ENCODE measurements around the gene LPAR1.

Gene LPAR1

DNA sequence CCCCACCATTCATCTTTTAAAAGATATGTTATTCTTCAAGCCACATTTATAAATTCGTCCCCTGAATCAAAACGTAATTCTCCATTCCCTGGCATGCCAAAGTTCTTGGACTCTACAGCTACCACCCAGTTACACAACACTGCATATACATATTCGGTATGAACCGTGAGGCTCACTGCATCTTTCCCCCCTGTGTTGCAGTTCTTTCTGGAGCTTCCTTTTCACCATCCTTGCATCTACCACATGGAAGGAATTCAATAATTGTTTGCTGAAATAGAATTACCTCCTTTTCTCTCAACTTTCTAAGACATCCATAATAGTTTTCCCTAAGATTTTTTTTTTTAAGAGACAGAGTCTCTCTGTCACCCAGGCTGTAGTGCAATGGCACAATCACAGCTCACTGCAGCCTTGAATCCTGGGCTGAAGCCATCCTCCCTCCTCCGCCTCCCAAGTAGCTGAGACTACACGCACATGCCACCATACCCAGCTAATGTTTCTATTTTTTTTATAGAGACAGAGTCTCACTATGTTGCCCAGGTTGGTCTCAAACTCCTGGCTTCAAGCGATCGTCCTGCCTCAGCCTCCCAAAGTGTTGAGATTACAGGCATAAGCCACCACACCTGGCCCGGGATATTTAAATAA, 3.3 kb downstream of the LPAR1 start:
- Mint-ChIP-seq H3K4me1 (ENCODE audit: low read depth in 2 of 2) (peaks cover 4 to 6% of the 10 kb centered on the region in 2 donors), H3K27ac (no peak overlapping the region), H3K27me3 (peaks cover 21 to 51% of the 10 kb centered on the region in 2 donors), H3K9me3 (peaks cover 0 to 2% of the 10 kb centered on the region in 2 donors), H3K4me3 (no peak overlapping the region), H3K36me3 (ENCODE audit: insufficient read depth) (no peaks in the 10 kb centered on the region)
- DNase-seq (no peak), ATAC-seq (replicated peaks) (no peak)

DNA sequence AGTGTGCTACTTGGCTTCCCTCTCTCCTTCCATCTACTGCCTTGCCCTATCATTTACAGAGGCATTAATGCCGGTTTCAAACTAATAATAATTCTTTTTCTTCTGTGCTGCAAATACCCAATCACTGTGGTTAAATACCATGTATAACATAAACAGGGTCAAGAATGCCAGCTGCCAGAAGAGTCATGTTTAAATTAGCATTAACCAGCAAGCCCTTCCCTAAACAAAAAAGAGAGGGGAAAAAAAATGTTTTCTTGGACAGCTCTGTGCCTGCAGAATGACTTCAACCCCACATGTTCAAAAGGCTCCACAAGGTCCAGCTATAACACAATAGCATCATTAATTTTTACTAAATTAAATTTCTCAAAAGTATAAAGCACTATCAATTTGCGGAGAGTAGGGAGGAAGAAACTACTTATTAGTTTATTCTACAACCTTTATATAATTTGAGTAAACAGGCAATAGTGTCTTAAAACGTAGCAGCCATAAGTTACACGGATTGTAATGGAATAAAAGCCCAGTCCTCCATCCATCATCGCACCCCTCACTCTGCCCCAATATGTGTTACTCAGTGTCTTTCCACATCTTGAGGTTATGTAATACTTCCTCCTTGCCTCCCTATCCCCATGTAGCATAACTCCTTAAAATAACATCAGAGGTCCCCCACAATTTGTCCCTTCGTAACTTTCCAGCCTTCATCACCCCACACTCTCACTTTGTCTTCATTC, 3.9 kb downstream of the LPAR1 start:
- ATAC-seq (replicated peaks), result no peak
- no peak for DNase-seq
- H3K9me3 Mint-ChIP-seq, result peaks cover 0 to 2% of the 10 kb centered on the region in 2 donors
- peaks cover 4 to 6% of the 10 kb centered on the region in 2 donors for H3K4me1 Mint-ChIP-seq (ENCODE audit: low read depth in 2 of 2)
- no peaks in the 10 kb centered on the region for H3K36me3 Mint-ChIP-seq (ENCODE audit: insufficient read depth)
- H3K4me3 Mint-ChIP-seq, result no peak overlapping the region
- peaks cover 21 to 49% of the 10 kb centered on the region in 2 donors for H3K27me3 Mint-ChIP-seq
- H3K27ac Mint-ChIP-seq, result no peak overlapping the region

DNA sequence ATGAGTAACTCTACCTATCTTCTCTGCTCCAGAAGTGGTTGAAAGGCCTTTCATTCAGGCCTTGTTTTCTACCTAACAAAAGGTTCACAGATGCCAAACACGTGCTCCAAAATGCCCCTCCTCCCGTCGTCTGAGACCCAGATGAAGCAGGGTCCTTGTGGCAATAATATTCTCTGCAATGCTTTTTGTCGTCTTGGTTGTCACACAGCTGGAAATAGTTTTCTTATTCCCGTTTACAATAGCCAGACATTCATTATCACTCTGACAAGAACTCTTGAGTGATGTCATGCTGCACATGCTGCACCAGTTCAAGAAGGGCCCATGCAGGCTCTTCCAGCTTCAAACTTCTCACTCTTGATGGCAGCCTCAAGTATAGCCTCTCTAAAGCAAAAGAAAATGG, 7.8 kb downstream of the LPAR1 start:
- Mint-ChIP-seq H3K27me3 (peaks cover 0 to 18% of the 10 kb centered on the region in 2 donors), H3K4me3 (no peak overlapping the region), H3K27ac (no peak overlapping the region), H3K4me1 (ENCODE audit: low read depth in 2 of 2) (no peaks in the 10 kb centered on the region), H3K36me3 (ENCODE audit: insufficient read depth) (peaks cover 2% of the 10 kb centered on the region), H3K9me3 (no peaks in the 10 kb centered on the region)
- DNase-seq, result no peak
- ATAC-seq (replicated peaks), result no peak

DNA sequence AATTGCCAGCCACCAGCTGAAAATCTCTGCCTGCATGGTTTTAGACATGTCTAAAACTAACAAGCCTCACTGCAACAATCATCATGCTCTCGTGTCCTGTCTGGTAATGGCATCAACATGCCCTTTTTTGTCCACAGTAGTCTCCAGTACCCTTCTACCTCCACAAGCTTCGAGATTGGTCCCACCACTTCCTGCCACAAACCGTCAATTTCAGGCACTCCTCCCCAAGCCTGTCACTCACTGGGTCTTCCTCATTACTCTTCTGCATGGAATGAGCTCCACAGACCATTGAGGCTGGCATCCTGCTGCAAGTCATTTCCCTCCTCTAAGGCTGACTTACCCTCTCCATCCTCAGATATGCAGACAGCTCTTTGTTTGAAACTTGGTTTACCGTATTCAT, 9.0 kb downstream of the LPAR1 start:
- Mint-ChIP-seq H3K9me3 (no peaks in the 10 kb centered on the region), H3K4me1 (ENCODE audit: low read depth in 2 of 2) (no peaks in the 10 kb centered on the region), H3K27me3 (peaks cover 0 to 6% of the 10 kb centered on the region in 2 donors), H3K27ac (no peak overlapping the region), H3K36me3 (ENCODE audit: insufficient read depth) (peaks cover 2% of the 10 kb centered on the region), H3K4me3 (no peak overlapping the region)
- DNase-seq (no peak), ATAC-seq (replicated peaks) (no peak)

DNA sequence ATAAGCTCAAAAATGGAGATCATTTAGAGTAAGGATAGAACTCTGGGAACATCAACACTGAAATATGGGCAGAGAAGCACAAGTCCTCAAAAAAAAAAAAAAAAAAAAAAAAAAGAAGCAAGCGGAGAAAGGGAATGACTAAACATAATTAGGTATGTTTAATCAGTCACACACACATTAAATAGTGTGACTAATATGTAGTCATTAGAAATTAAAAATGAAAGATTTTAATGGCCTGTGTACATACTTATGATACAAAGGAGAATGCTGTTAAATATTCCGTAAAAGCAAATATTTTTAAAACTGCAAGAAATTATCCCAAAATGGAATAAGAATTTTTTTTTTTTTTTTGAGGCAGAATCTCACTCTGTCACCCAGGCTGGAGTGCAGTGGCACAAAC, 10.5 kb downstream of the LPAR1 start:
- peaks cover 4 to 8% of the 10 kb centered on the region in 2 donors for H3K9me3 Mint-ChIP-seq
- H3K27ac Mint-ChIP-seq, result no peak overlapping the region
- ATAC-seq (replicated peaks) (no peak), DNase-seq (no peak)
- no peak overlapping the region for H3K4me3 Mint-ChIP-seq
- H3K36me3 Mint-ChIP-seq (ENCODE audit: insufficient read depth), result peaks cover 2% of the 10 kb centered on the region
- H3K27me3 Mint-ChIP-seq, result no peaks in the 10 kb centered on the region
- no peaks in the 10 kb centered on the region for H3K4me1 Mint-ChIP-seq (ENCODE audit: low read depth in 2 of 2)

DNA sequence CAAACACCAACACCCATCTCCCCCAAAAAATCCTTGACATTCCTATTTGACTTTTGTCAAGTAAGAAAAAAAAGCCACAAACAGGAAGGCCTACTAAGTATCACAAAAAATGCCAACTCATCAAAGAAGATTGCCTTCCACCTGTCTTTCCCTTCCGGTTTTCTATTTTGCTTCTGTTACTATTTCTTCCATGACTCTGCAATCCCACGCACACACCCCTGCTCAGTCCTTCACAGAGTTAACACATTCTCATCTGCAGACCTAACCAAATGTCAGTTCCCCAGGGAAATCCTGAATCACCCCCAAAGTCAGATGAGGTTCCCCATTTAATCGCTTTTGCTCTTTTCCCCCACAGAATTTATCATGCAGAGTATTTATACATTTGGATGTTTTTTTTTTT, 15.1 kb downstream of the LPAR1 start:
- Mint-ChIP-seq H3K36me3 (ENCODE audit: insufficient read depth) (peaks cover 2% of the 10 kb centered on the region), H3K27ac (no peak overlapping the region), H3K27me3 (no peaks in the 10 kb centered on the region), H3K9me3 (peaks cover 4 to 8% of the 10 kb centered on the region in 2 donors), H3K4me3 (no peak overlapping the region), H3K4me1 (ENCODE audit: low read depth in 2 of 2) (no peaks in the 10 kb centered on the region)
- DNase-seq, result no peak
- ATAC-seq (replicated peaks), result no peak

DNA sequence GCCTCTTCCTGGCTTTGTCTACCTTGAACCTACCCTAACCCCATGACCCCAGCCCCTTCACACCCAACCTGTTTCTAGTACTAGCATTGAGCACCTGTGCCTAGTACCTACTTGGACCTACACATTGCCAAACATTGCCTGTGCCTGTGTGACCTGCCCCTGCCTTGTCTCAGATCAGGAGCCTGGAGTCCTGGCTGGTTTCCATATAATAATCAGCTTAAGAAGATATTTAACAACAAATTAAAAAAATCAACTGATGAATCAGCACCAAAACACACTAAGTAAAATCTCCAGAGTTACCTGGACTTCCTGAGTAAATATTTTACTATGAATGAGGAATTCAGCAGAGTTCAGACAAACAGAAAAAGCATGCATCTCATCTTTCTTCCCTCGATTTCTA, 17.7 kb downstream of the LPAR1 start:
- no peak for DNase-seq
- no peak for ATAC-seq (replicated peaks)
- Mint-ChIP-seq H3K4me3 (no peak overlapping the region), H3K36me3 (ENCODE audit: insufficient read depth) (no peaks in the 10 kb centered on the region), H3K4me1 (ENCODE audit: low read depth in 2 of 2) (no peaks in the 10 kb centered on the region), H3K9me3 (peaks cover 4 to 8% of the 10 kb centered on the region in 2 donors), H3K27me3 (no peaks in the 10 kb centered on the region), H3K27ac (no peak overlapping the region)

DNA sequence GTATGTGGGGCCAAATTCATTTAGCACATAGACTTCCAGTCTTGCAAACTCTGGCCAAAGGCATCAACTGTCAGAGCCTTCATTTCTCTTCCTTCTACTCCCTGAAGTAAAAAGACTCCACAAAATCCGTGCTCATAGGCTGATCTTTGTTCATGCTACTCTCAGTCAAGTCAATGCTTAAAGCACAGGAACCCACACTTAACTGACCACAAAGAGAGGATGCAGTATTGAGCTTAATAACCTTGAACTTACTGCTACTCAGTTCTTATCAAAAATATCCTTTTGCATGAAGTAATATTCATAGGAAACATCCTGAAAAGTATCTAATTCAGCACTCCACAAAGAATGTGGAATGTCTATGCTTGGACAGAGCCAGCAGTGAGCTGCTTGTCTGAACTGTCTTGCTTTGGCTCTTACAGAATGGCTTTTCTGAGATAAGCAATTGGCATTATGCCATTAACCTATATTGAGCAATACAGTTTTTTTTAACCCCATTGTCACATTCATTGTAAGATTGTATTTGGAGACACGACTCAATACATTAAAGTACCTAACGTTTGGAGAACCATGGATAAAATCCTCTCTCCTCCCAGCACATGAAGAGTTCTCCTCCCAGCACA, 21.7 kb downstream of the LPAR1 start:
- no peak overlapping the region for H3K4me3 Mint-ChIP-seq
- no peaks in the 10 kb centered on the region for H3K4me1 Mint-ChIP-seq (ENCODE audit: low read depth in 2 of 2)
- no peak overlapping the region for H3K27ac Mint-ChIP-seq
- H3K36me3 Mint-ChIP-seq (ENCODE audit: insufficient read depth), result no peaks in the 10 kb centered on the region
- H3K27me3 Mint-ChIP-seq, result no peaks in the 10 kb centered on the region
- no peak for ATAC-seq (replicated peaks)
- H3K9me3 Mint-ChIP-seq, result peaks cover 0 to 3% of the 10 kb centered on the region in 2 donors
- DNase-seq, result no peak

DNA sequence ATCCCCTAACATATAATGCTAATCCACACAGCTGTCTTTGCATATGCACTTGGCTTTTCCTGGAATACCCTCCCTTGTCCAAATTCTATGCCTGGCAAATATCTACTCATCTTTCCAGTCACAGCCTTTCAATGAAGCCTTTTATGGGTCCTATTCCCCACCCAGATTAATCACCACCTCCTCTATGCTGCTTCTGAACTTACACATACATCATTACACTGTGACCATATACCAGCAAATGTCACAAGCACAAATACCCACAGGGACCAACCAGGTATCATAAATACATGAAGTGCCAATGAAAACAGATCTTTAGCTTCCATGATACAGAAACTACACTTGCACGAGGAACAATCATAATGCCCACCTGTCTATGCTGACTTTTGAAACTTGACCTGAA, 22.3 kb downstream of the LPAR1 start:
- H3K27ac Mint-ChIP-seq, result no peak overlapping the region

DNA sequence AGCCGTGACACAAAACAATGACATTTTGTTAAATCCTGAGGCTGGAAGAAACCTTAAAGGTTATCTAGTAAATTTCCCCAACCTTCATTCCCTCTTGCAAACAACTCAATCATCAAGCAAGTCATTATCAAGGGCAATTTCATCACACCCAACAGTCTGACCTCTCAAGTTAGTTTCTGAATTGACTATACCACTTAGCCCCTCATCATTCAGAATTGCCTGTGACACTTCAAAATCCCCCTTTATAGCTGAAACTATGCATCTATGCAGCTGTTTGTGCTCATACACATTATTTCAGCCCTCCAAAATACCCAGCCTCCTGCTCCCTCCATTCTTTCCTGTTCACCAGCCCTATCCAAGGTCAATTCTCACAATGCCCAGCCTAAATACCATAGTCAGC, 24.6 kb downstream of the LPAR1 start:
- Mint-ChIP-seq H3K36me3 (ENCODE audit: insufficient read depth) (no peaks in the 10 kb centered on the region), H3K4me3 (no peak overlapping the region), H3K4me1 (ENCODE audit: low read depth in 2 of 2) (no peaks in the 10 kb centered on the region), H3K27ac (no peak overlapping the region), H3K27me3 (no peaks in the 10 kb centered on the region), H3K9me3 (peaks cover 0 to 3% of the 10 kb centered on the region in 2 donors)
- DNase-seq (no peak), ATAC-seq (replicated peaks) (no peak)

More for the DNA sequence above, 22.3 kb downstream of the LPAR1 start:
- no peak overlapping the region for H3K4me3 Mint-ChIP-seq
- no peaks in the 10 kb centered on the region for H3K36me3 Mint-ChIP-seq (ENCODE audit: insufficient read depth)
- H3K9me3 Mint-ChIP-seq, result peaks cover 0 to 3% of the 10 kb centered on the region in 2 donors
- no peak for DNase-seq
- H3K4me1 Mint-ChIP-seq (ENCODE audit: low read depth in 2 of 2), result no peaks in the 10 kb centered on the region
- ATAC-seq (replicated peaks), result no peak
- no peaks in the 10 kb centered on the region for H3K27me3 Mint-ChIP-seq

DNA sequence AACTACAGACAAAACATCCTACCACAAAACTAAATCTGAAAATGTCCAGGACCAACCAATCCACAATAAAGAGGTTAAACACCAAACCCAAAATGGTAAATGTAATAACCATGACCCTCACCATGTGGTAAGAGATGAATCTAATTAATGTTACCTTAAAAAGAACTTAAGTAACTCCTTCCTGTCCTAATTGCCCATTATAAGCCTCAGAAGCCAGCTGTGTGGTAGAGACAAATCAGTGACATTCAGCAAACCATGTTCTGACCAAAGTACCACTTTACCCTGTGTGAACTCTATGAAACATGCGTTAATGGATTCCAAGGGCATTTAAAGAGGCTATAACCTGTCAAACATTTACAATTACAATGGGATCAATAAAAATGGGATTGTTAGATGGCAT, 25.0 kb downstream of the LPAR1 start:
- Mint-ChIP-seq H3K4me3 (no peak overlapping the region), H3K27ac (no peak overlapping the region), H3K27me3 (no peaks in the 10 kb centered on the region), H3K4me1 (ENCODE audit: low read depth in 2 of 2) (no peaks in the 10 kb centered on the region), H3K9me3 (peaks cover 0 to 3% of the 10 kb centered on the region in 2 donors), H3K36me3 (ENCODE audit: insufficient read depth) (no peaks in the 10 kb centered on the region)
- no peak for ATAC-seq (replicated peaks)
- DNase-seq, result no peak

DNA sequence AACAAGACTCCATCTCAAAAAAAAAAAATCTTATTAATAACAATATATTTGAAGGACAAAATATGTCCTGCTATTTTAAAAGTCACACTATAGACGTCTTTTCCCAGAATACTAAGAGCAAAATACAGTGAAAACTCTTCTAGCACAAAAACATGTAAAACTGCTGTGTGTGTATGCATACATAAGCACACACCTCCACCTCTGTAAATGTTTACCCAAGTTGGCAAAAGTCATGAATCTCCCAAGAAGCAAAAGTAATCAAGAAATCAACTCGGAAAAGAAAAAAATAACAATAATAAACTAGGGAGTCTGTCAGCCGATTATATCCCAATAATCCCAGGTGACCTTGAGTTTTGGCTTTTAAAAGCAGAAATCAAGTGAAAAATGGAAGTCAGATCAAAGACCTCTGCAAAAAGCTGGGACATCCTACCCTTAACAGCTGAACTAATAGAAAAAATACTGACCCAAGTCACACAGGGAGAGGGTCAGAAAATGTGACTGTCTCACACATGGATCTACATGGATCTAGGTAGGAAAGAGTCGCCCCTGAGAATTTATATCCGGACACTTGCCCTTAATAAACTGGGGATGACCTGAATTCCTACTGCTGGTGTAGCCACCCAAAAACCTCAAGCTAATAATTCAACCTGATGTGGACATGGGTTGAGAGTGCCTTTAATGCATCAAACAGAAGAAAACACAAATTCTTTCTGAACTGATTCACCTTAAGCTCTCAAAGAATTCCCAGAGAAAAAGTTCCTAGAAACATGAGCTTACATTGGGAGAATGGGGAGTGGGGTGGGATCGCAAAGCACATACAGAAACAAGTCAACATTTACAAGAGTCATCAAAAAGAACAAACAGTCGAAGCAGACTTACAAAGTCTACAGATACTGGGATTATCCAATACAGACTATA, 29.9 kb downstream of the LPAR1 start:
- no peaks in the 10 kb centered on the region for H3K36me3 Mint-ChIP-seq (ENCODE audit: insufficient read depth)
- DNase-seq, result no peak
- ATAC-seq (replicated peaks), result no peak
- no peak overlapping the region for H3K27ac Mint-ChIP-seq
- H3K27me3 Mint-ChIP-seq, result no peaks in the 10 kb centered on the region
- H3K4me1 Mint-ChIP-seq (ENCODE audit: low read depth in 2 of 2), result no peaks in the 10 kb centered on the region
- peaks cover 16 to 18% of the 10 kb centered on the region in 2 donors for H3K9me3 Mint-ChIP-seq
- H3K4me3 Mint-ChIP-seq, result no peak overlapping the region

DNA sequence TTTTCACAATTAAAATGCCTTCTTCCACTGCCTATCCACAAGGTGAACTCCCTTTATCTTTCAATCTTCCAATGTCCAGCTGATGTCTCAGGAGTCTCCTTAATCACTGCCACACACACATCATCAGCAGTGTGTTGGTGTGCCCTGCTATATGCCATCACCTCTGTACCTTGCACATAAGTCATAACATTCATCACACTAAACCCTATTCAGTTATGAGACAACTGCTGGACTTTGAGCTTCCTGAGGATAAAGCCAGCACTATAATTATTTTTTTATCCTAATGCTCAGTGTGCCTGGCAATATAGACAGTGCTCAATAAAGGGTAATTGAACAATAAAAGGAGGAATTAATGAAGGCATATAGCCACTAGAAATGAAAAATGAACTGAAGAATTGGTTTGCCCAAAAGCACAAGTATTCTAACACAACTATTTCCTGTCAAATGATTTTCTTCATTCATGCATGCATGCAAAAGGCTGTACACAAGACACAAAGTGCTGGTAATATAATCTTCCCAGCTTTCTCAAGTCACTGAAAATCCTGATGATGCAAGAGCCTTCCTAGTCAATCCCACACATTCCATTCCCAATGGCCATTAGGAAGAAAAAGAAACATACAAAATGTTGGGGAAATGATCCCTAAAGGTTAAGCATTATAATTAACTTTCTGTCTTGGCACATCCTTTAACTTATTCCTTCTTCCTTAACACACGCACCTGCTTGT, 32.4 kb downstream of the LPAR1 start:
- ATAC-seq (replicated peaks) (no peak), DNase-seq (no peak)
- Mint-ChIP-seq H3K36me3 (ENCODE audit: insufficient read depth) (no peaks in the 10 kb centered on the region), H3K4me3 (no peak overlapping the region), H3K4me1 (ENCODE audit: low read depth in 2 of 2) (no peaks in the 10 kb centered on the region), H3K9me3 (peaks cover 13 to 19% of the 10 kb centered on the region in 2 donors), H3K27me3 (no peaks in the 10 kb centered on the region), H3K27ac (no peak overlapping the region)

All from effector memory CD8-positive, alpha-beta T cell (primary cell).